Tibial nerve (tissue), 4 donors: ENCODE data around the gene RNF135. TPM values are rescaled to one million over a fixed set of nuclear protein-coding genes. Genes with fewer than 3 reads are reported as not detected.
"Not testable (repeated sequence)": the region's sequence is repeated elsewhere in the genome, so short reads cannot be mapped to it uniquely, and the experiment has no call there.

ENCODE experiments used
- DNase-seq, 2 donors: peaks; one replicate each; pipeline ENCODE4 v3.0.0-alpha.2; 2019; ENCODE audit warnings: low spot score in 2 of 2
- H3K27ac ChIP-seq, 4 donors: fragments of 200-600 bp; sonication (generic) in 3 of 4; one replicate each; pipeline ENCODE4 v1.5.1; 2017 to 2019; ENCODE audit warnings: mild to moderate bottlenecking in 1 of 4
- H3K27me3 ChIP-seq, 2 donors: fragments of 200-600 bp; sonication (generic) in 1 of 2; one replicate each; pipeline versions ENCODE4 v1.5.1 to v1.6.0; 2017 to 2019
- H3K36me3 ChIP-seq, 3 donors: fragments of 200-600 bp; sonication (generic); one replicate each; pipeline ENCODE4 v1.5.1; 2018 to 2019
- H3K4me1 ChIP-seq, 4 donors: fragments of 200-600 bp; sonication (generic) in 3 of 4; one replicate each; pipeline ENCODE4 v1.5.1; 2017 to 2019
- H3K4me3 ChIP-seq, 4 donors: fragments of 200-600 bp; sonication (generic) in 3 of 4; one replicate each; pipeline ENCODE4 v1.5.1; 2017 to 2019; ENCODE audit warnings: mild to moderate bottlenecking in 1 of 4, moderate library complexity in 1 of 4
- H3K9me3 ChIP-seq, 4 donors: fragments of 200-600 bp; sonication (generic) in 3 of 4; one replicate each; pipeline ENCODE4 v1.5.1; 2017 to 2019
- EP300 ChIP-seq, 2 donors: sonication (generic); formaldehyde crosslinking; IDR thresholded peaks; one replicate each; pipeline ENCODE4 v1.6.1; 2017; ENCODE audit warnings: antibody characterized with exemption in 2 of 2, mild to moderate bottlenecking in 1 of 2
- POLR2A ChIP-seq, 2 donors: fragments of 450-650 bp; IDR thresholded peaks; one replicate each; pipeline ENCODE4 v1.6.1; 2017; ENCODE audit warnings: antibody characterized with exemption in 2 of 2, mild to moderate bottlenecking in 2 of 2, moderate library complexity in 2 of 2
- WGBS, 2 donors: methylation state at CpG; one replicate each; pipeline ENCODE4 v1.1.5; 2018; 5-methylcytosine and 5-hydroxymethylcytosine counted together
- total RNA-seq, 4 donors: library from RNA; depleted of rRNA; stranded (reverse); fragments of >200 nt; gene quantifications; one replicate each; pipeline ENCODE4 v1.1.0, GENCODE V29; 2016
- TF ChIP-seq, protein P1 (sequence below), 5 experiments: fragments of 200-600 bp in 3 of 5; fragments of 450-650 bp in 2 of 5; sonication (generic) in 3 of 5; IDR thresholded peaks; one replicate each; pipeline ENCODE4 v1.5.1; 2016 to 2019; ENCODE audit warnings: antibody characterized with exemption in 5 of 5, mild to moderate bottlenecking in 3 of 5, moderate library complexity in 2 of 5

RNF135 gene
- total RNA-seq, 4 donors from 2014 or later = 33.3 to 78.3 (median 45.3) TPM

- no peak overlapping the region for H3K4me3 ChIP-seq
- TF ChIP-seq, protein P1, sequence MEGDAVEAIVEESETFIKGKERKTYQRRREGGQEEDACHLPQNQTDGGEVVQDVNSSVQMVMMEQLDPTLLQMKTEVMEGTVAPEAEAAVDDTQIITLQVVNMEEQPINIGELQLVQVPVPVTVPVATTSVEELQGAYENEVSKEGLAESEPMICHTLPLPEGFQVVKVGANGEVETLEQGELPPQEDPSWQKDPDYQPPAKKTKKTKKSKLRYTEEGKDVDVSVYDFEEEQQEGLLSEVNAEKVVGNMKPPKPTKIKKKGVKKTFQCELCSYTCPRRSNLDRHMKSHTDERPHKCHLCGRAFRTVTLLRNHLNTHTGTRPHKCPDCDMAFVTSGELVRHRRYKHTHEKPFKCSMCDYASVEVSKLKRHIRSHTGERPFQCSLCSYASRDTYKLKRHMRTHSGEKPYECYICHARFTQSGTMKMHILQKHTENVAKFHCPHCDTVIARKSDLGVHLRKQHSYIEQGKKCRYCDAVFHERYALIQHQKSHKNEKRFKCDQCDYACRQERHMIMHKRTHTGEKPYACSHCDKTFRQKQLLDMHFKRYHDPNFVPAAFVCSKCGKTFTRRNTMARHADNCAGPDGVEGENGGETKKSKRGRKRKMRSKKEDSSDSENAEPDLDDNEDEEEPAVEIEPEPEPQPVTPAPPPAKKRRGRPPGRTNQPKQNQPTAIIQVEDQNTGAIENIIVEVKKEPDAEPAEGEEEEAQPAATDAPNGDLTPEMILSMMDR (IDR thresholded peaks at IDR 0.05) = no peak
- TF ChIP-seq POLR2A (IDR thresholded peaks at IDR 0.05) (no peak), EP300 (IDR thresholded peaks at IDR 0.05) (no peak)
- DNase-seq = no peak
- no peak overlapping the region for H3K27ac ChIP-seq
- whole genome bisulfite sequencing, 2 donors = 96 to 97% methylated on average over 2 of the region's 2 CpGs
- no peaks in the 10 kb centered on the region for H3K27me3 ChIP-seq
- no peaks in the 10 kb centered on the region for H3K36me3 ChIP-seq
- no peaks in the 10 kb centered on the region for H3K4me1 ChIP-seq
- H3K9me3 ChIP-seq = no peaks in the 10 kb centered on the region
Measured at GRCh38 chr17:31019004-31019403, 48.2 kb downstream of the RNF135 start.

GRCh38 chr17:31023171-31023570 lies 52.3 kb downstream of the RNF135 start:
- not testable (repeated sequence) for H3K27ac ChIP-seq, H3K36me3 ChIP-seq, H3K4me3 ChIP-seq, H3K27me3 ChIP-seq, H3K9me3 ChIP-seq, DNase-seq, H3K4me1 ChIP-seq
- WGBS, 2 donors = 15 to 21% methylated on average over 1 to 2 of the region's 2 CpGs

GRCh38 chr17:31031841-31032240 lies 61.0 kb downstream of the RNF135 start:
- WGBS, 2 donors = 66% methylated on average over 8 of the region's 8 CpGs
- no peaks in the 10 kb centered on the region for H3K9me3 ChIP-seq
- H3K27me3 ChIP-seq = no peaks in the 10 kb centered on the region
- H3K27ac ChIP-seq = no peak overlapping the region
- DNase-seq = no peak
- no peak overlapping the region for H3K4me3 ChIP-seq
- TF ChIP-seq, protein P1 (IDR thresholded peaks at IDR 0.05) = no peak
- H3K36me3 ChIP-seq = peaks cover 0 to 15% (median 0%) of the 10 kb centered on the region in 3 donors
- H3K4me1 ChIP-seq = no peaks in the 10 kb centered on the region

DNA sequence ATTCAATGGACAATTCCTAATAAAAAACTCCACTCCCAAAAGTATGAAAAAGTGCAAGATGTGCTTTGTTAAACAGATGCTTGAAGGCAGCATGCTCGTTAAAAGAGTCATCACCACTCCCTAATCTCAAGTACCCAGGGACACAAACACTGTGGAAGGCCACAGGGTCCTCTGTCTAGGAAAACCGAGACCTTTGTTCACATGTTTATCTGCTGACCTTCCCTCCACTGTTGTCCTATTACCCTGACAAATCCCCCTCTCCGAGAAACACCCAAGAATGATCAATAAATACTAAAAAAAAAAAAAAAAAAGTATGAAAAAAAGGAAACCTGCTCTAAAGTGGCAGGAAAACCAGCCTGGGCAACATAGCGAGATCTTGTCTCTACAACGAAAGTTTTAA lies 64.8 kb downstream of the RNF135 start:
- DNase-seq, H3K4me1 ChIP-seq, H3K4me3 ChIP-seq, H3K27me3 ChIP-seq, H3K27ac ChIP-seq, H3K9me3 ChIP-seq: not testable (repeated sequence)
- 84 to 90% methylated on average over 5 of the region's 5 CpGs for WGBS, 2 donors
- H3K36me3 ChIP-seq = peaks cover 0 to 15% (median 0%) of the 10 kb centered on the region in 3 donors

DNA sequence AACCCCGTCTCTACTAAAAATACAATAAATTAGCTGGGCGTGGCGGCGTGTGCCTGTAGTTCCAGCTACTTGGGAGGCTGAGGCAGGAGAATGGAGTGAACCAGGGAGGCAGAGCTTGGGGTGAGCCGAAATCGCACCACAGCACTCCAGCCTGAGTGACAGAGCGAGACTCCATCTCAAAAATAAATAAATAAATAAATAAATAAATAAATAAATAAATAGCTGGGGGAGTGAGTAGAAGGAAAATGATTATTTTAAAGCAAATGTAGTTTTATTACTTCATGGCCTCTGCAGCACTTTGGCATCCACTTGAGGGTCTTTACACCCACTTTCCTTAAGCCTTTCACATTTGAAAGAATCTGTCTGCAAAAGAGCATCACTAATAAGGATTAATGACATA lies 70.0 kb downstream of the RNF135 start:
- not testable (repeated sequence) for H3K27ac ChIP-seq, H3K36me3 ChIP-seq, H3K9me3 ChIP-seq, H3K4me3 ChIP-seq, H3K27me3 ChIP-seq, DNase-seq, H3K4me1 ChIP-seq
- 94 to 95% methylated on average over 7 of the region's 7 CpGs for WGBS, 2 donors

- not testable (repeated sequence) for H3K36me3 ChIP-seq, H3K4me1 ChIP-seq, H3K9me3 ChIP-seq, H3K27ac ChIP-seq, H3K27me3 ChIP-seq, H3K4me3 ChIP-seq, DNase-seq
- WGBS, 2 donors = 90 to 91% methylated on average over 6 of the region's 6 CpGs
Measured at GRCh38 chr17:31042378-31042777, 71.5 kb downstream of the RNF135 start.

GRCh38 chr17:31046856-31047425 lies 76.1 kb downstream of the RNF135 start:
- H3K4me3 ChIP-seq, DNase-seq, H3K27ac ChIP-seq, H3K27me3 ChIP-seq, H3K4me1 ChIP-seq, H3K9me3 ChIP-seq: not testable (repeated sequence)
- WGBS, 2 donors = 84 to 94% methylated on average over 5 to 6 of the region's 7 CpGs
- H3K36me3 ChIP-seq = peaks cover 0 to 28% (median 0%) of the 10 kb centered on the region in 3 donors

DNA sequence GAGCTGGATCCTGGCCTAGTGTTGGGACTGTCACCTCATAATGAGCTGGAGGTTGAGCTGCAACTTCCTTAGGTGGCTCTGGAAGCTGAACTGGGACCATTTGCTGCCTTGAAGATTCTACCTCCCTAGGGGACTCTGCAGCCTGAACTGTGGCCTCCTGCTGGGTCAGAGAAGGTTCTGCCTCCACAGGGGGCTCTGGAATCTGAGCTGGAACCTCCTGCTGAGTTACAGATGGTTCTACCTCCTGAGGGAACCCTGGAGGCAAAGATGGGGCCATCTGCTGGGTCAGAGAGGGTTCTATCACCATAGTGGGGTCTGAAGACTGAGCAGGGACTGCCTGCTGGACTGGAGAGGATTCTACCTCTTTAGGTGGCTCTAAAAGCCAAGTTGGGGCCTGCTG lies 77.3 kb downstream of the RNF135 start:
- peaks cover 0 to 28% (median 0%) of the 10 kb centered on the region in 3 donors for H3K36me3 ChIP-seq
- H3K4me3 ChIP-seq = no peak overlapping the region
- no peaks in the 10 kb centered on the region for H3K27me3 ChIP-seq
- TF ChIP-seq EP300 (IDR thresholded peaks at IDR 0.05) (no peak), POLR2A (IDR thresholded peaks at IDR 0.05) (no peak)
- TF ChIP-seq, protein P1 (IDR thresholded peaks at IDR 0.05) = no peak
- H3K9me3 ChIP-seq = no peaks in the 10 kb centered on the region
- H3K27ac ChIP-seq = no peak overlapping the region
- H3K4me1 ChIP-seq = peaks cover 0 to 8% (median 3%) of the 10 kb centered on the region in 4 donors
- no peak for DNase-seq
